Measurements from ENCODE around the gene KCNK3. TPM values are rescaled to one million over a fixed set of nuclear protein-coding genes. Genes with fewer than 3 reads are reported as not detected.

Gene KCNK3
- polyA plus RNA-seq, 1 donor from 2014 or later: 12.9 TPM

GRCh38 chr2:26679867-26680266, 12.7 kb upstream of the KCNK3 start:
- Histone ChIP-seq H3K36me3 (ENCODE audit: insufficient read depth, low read length) (no peaks in the 10 kb centered on the region), H3K4me3 (ENCODE audit: low read length) (no peak overlapping the region), H3K9ac (ENCODE audit: low read length) (no peak overlapping the region), H2AFZ (ENCODE audit: low read depth, low read length) (no peak overlapping the region), H3K79me2 (replicated peaks; ENCODE audit: insufficient read depth, low read length) (no peaks in the 10 kb centered on the region), H3K4me2 (ENCODE audit: low read length) (no peak overlapping the region), H3K9me2 (ENCODE audit: insufficient read depth, low read length) (no peaks in the 10 kb centered on the region), H3K27me3 (ENCODE audit: insufficient read depth, low read depth, low read length) (no peaks in the 10 kb centered on the region), H3K27ac (ENCODE audit: low read length) (no peak overlapping the region), H4K20me1 (ENCODE audit: insufficient read depth) (no peaks in the 10 kb centered on the region), H3F3A (ENCODE audit: insufficient read depth, low read length, poor library complexity, severe bottlenecking) (no peaks in the 10 kb centered on the region), H3K9me3 (ENCODE audit: low read length) (no peaks in the 10 kb centered on the region)
- TF ChIP-seq MXI1 (conservative IDR thresholded peaks at IDR 0.05; ENCODE audit: poor library complexity, severe bottlenecking) (no peak), POLR2AphosphoS5 (IDR thresholded peaks at IDR 0.05) (no peak), EP300 (conservative IDR thresholded peaks at IDR 0.05; ENCODE audit: poor library complexity, severe bottlenecking) (no peak), RAD21 (conservative IDR thresholded peaks at IDR 0.05) (no peak), CTCF (IDR thresholded peaks at IDR 0.05; ENCODE audit: poor library complexity, severe bottlenecking) (no peak), EZH2 (IDR thresholded peaks at IDR 0.05; ENCODE audit: borderline replicate concordance, insufficient read depth, low read length, poor library complexity, severe bottlenecking) (no peak), SMC3 (conservative IDR thresholded peaks at IDR 0.05; ENCODE audit: poor library complexity) (no peak), TAF1 (IDR thresholded peaks at IDR 0.05; ENCODE audit: low read depth) (no peak)
- TF ChIP-seq, protein P1, sequence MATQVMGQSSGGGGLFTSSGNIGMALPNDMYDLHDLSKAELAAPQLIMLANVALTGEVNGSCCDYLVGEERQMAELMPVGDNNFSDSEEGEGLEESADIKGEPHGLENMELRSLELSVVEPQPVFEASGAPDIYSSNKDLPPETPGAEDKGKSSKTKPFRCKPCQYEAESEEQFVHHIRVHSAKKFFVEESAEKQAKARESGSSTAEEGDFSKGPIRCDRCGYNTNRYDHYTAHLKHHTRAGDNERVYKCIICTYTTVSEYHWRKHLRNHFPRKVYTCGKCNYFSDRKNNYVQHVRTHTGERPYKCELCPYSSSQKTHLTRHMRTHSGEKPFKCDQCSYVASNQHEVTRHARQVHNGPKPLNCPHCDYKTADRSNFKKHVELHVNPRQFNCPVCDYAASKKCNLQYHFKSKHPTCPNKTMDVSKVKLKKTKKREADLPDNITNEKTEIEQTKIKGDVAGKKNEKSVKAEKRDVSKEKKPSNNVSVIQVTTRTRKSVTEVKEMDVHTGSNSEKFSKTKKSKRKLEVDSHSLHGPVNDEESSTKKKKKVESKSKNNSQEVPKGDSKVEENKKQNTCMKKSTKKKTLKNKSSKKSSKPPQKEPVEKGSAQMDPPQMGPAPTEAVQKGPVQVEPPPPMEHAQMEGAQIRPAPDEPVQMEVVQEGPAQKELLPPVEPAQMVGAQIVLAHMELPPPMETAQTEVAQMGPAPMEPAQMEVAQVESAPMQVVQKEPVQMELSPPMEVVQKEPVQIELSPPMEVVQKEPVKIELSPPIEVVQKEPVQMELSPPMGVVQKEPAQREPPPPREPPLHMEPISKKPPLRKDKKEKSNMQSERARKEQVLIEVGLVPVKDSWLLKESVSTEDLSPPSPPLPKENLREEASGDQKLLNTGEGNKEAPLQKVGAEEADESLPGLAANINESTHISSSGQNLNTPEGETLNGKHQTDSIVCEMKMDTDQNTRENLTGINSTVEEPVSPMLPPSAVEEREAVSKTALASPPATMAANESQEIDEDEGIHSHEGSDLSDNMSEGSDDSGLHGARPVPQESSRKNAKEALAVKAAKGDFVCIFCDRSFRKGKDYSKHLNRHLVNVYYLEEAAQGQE (IDR thresholded peaks at IDR 0.05; ENCODE audit: borderline replicate concordance): no peak

GRCh38 chr2:26681656-26682055, 10.9 kb upstream of the KCNK3 start:
- Histone ChIP-seq H3K9ac (ENCODE audit: low read length) (no peak overlapping the region), H3K4me3 (ENCODE audit: low read length) (no peak overlapping the region), H2AFZ (ENCODE audit: low read depth, low read length) (no peak overlapping the region), H4K20me1 (ENCODE audit: insufficient read depth) (no peaks in the 10 kb centered on the region), H3K9me2 (ENCODE audit: insufficient read depth, low read length) (no peaks in the 10 kb centered on the region), H3K79me2 (replicated peaks; ENCODE audit: insufficient read depth, low read length) (no peaks in the 10 kb centered on the region), H3K9me3 (ENCODE audit: low read length) (no peaks in the 10 kb centered on the region), H3K4me2 (ENCODE audit: low read length) (no peak overlapping the region), H3K27me3 (ENCODE audit: insufficient read depth, low read depth, low read length) (no peaks in the 10 kb centered on the region), H3K27ac (ENCODE audit: low read length) (no peak overlapping the region), H3K36me3 (ENCODE audit: insufficient read depth, low read length) (no peaks in the 10 kb centered on the region), H3F3A (ENCODE audit: insufficient read depth, low read length, poor library complexity, severe bottlenecking) (no peaks in the 10 kb centered on the region)
- TF ChIP-seq, protein P1 (IDR thresholded peaks at IDR 0.05; ENCODE audit: borderline replicate concordance): no peak
- TF ChIP-seq RAD21 (conservative IDR thresholded peaks at IDR 0.05) (no peak), TAF1 (IDR thresholded peaks at IDR 0.05; ENCODE audit: low read depth) (no peak), POLR2AphosphoS5 (IDR thresholded peaks at IDR 0.05) (no peak), SMC3 (conservative IDR thresholded peaks at IDR 0.05; ENCODE audit: poor library complexity) (no peak), CTCF (IDR thresholded peaks at IDR 0.05; ENCODE audit: poor library complexity, severe bottlenecking) (no peak), EZH2 (IDR thresholded peaks at IDR 0.05; ENCODE audit: borderline replicate concordance, insufficient read depth, low read length, poor library complexity, severe bottlenecking) (no peak), EP300 (conservative IDR thresholded peaks at IDR 0.05; ENCODE audit: poor library complexity, severe bottlenecking) (no peak), MXI1 (conservative IDR thresholded peaks at IDR 0.05; ENCODE audit: poor library complexity, severe bottlenecking) (no peak)
